ENCODE measurements around the gene NLN.
"Not testable (repeated sequence)": the region's sequence is repeated elsewhere in the genome, so short reads cannot be mapped to it uniquely, and the experiment has no call there.

Gene NLN

DNA sequence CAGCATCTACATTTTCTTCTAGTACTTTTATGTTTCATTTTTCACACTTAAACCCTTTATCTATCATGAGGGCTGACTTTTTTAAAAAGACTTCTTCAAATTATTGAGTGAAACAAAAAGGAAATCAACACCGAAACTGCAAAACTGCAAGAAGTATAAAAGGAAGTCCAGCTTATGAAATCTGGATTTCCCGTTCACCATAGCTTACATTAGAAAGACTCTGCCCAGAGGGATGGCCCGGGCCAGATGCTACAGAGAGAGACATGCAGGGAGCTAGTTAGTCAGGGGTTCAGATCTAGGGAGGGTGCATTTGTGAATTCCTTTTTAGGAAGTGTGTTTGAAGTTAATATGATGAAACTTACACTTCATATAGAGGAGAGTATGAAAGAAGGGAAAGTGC is 10.0 kb downstream of the NLN start:
- not testable (repeated sequence) for DNase-seq (ENCODE audit: low read depth in 2 of 2)

DNA sequence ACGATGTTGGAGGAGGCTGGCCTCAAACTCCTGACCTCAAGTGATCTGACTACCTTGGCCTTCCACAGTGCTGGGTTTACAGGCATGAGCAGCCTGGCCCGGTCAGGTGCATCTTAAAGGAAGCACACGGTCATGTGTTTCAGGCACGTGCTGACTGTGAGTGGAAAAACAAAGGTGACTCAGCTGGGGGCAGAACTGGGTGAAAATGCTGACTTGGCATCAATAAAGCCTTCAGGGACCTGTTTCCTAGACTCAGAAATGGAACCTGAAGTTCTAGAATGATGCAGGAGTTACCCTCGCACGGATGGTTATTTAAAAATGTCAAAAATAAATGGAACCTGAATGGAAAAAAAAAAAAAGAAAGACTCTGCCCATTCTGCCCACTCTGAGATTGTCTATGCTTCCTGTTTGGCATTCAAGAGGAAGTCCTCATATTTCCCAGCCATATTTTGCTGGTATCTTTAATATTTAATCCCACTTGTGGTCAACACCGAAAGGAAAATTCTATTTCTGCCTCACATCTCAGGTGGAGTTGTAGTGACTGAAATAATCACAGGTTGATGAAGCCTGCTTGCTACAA is 12.3 kb downstream of the NLN start:
- DNase-seq (ENCODE audit: low read depth in 2 of 2) = not testable (repeated sequence)

DNA sequence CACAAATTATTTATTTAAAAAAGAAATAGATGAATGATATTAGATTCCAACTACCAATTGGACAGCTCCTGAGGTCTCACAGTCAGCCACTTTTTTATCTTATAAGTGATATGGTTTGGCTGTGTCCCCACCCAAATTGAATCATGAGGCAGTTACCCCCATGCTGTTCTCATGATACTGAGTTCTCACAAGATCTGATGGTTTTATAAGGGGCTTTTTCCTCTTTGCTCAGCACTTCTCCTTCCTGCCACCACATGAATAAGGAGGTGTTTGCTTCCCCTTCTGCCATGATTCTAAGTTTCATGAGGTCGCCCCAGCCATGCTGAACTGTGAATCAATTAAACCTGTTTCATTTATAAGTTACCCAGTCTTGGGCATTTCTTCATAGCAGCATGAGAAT is 12.9 kb downstream of the NLN start:
- no peak for DNase-seq (ENCODE audit: low read depth in 2 of 2)

DNA sequence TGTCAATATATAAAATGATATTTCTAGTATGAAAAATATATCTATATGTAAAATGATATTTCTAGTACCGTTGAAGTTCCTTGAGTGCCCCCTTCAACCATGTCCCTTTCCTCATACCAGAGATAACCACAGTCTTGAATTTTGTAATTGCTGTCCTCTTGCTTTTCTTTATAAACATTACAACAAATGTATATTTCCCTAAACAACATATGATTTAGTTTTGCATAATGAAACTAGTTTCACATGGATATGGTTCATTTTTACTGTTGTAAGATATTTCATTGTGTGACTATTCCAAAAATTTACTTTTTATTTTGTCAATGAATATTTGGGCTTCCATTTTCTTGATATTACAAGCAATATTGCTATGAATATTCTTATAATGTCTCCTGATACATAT is 14.0 kb downstream of the NLN start:
- DNase-seq (ENCODE audit: low read depth in 2 of 2) = no peak

DNA sequence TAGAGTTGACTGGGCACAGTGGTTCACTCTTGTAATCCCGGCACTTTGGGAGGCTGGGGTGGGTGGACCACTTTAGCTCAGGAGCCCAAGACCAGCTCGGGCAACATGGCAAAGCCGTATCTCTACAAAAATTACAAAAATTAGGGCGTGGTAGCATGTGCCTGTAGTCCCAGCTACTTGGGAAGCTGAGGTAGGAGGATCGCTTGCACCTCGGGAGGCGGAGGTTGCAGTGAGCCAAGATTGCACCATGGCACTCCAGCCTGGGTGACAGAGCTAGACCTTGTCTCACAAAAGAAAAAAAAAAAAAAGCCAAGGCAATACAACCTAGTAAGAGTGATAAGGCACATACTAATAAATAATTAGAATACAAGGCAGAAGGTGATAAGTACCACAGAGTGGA is 15.8 kb downstream of the NLN start:
- DNase-seq (ENCODE audit: low read depth in 2 of 2) = no peak

DNA sequence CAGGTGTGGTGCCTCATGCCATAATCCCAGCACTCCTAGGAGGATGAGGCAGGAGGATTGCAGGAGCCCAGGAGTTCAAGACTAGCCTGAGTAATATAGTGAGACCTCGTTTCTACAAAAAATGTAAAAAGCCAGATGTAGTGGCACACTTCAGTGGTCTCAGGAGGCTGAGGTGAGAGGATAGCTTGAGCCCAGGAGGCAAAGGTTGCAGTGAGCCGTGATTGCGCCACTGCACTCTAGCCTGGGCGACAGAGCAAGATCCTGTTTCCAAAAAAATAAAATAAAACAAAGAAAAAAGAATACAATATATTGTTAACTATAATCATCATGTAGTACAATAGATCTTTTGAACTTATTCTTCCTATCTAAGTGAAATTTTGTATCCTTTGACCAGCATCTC is 16.3 kb downstream of the NLN start:
- DNase-seq (ENCODE audit: low read depth in 2 of 2) = no peak

DNA sequence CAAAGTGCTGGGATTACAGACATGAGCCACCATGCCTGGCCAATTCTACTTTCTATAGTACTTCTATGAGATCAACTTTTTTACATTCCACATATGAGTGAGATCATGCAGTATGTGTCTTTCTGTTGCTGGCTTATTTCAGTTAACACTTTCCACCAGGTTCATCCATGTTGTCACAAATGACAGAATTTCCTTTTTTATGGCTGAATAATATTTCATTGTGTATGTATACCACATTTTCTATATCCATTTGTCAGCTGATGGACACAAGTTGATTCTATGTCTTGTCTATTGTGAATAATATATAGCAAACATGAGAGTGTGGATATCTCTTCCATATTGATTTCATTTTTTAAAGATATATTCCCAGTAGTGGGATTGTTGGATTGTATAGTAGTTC is 17.2 kb downstream of the NLN start:
- no peak for DNase-seq (ENCODE audit: low read depth in 2 of 2)

DNA sequence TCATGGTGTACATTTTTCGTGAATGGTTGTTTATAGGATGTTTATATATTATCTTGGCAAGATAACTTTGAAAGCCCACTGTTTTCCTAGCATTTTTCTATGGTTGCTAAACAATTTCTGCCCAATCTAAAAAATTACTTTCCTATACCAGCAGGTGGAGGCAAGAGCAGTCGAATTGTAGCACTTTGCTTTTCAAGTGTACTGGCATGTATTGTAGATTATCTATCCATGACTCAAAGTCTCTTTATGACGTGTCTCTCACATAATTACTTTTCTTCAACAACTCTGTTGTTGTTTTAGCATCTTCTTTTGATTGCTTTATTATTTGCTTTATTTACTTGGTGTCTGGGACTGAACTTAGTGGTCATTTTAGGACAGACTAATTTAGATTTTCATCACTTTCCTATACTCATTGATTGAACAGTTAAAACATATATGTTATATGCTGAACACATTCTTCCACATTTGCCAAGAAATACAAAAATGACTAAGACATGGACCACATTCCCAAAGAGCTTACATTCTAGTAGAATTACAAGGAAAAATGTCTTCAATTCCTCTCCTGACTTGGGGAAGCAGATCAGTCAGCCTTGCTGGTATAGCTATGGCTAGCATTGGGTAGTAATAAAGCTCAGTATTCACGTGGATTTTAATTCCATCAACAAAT is 20.7 kb downstream of the NLN start:
- no peak for DNase-seq (ENCODE audit: low read depth in 2 of 2)

DNA sequence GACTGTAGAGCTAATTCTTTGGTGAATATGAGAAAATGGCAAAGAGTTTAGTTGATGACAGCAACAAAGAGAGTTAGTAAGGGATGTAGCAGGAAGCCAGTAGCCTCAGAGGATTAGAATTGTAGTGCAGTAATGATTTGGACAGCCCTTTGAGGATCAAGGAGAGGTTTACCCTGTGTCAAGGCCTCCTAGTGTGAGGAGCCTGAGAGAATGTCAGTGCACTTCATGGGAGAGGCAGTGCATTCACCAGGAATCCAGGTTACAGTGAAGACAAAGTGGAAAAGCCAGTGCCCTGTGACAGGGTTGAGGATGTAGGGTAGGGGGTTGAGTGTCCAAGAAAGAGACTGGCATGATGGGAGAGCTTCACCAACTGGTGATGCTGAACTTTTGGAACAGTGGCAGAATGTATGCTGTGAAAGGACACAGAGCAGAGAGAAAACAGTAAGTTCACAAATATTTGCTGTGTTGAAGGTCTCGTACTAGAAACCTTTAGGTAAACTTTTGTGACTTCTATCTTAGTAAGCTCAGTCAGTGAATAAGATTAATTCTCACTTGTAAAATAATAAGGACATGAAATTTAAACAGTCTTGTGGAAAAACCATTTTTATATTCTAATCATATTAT is 27.3 kb downstream of the NLN start:
- no peak for DNase-seq (ENCODE audit: low read depth in 2 of 2)

DNA sequence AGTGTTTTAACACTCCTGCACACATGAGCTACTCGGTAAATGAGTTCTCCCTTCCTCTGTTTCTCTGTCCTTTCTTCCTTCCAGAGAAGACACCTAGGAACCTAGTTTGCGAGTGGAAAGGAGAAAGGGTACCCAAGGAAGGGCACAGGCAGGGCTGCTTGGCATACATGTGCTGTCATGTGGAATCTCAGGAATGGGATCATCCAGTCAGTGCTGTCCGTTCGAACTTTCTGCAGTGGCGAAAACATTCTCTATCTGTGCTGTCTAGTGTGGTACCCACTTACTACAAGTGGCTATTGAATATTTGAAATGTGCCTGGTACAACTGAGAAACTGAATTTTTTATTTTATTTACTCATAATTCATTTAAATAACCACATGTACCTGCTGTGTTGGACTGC is 28.0 kb downstream of the NLN start:
- DNase-seq (ENCODE audit: low read depth in 2 of 2) = no peak

DNA sequence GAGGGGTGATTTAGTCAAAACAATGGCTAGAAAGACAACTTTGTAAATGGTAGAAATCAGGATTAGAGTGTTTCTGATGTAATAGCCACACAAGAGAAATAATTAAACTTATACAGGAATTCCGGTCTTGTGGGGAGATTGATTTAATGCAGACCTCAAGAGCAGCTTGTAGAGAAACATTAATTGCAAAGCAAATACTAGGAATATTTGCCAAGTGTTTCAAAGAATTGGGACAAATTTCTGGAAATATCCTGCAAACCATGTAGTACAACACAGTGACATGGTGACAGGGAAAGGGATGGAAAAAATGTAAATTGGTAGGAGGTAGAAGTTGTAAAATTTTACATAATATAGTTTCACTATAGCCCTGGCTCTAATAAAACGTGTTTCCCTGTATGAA is 28.9 kb downstream of the NLN start:
- no peak for DNase-seq (ENCODE audit: low read depth in 2 of 2)

DNA sequence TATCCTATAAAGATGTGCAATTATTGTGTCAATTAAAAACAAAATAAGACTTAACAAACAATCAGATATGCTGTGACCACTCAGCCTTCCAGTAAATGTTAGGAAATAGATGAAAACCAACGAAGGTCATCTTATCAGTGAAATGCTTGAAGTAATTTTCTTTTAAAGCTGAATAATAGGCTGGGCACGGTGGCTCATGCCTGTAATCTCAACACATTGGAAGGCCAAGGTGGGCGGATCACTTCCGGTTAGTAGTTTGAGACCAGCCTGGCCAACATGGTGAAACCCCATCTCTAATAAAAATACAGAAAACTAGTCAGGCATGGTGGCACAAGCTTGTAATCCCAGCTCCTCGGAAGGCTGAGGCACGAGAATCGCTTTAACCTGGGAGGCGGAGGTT is 31.2 kb downstream of the NLN start:
- no peak for DNase-seq (ENCODE audit: low read depth in 2 of 2)

DNA sequence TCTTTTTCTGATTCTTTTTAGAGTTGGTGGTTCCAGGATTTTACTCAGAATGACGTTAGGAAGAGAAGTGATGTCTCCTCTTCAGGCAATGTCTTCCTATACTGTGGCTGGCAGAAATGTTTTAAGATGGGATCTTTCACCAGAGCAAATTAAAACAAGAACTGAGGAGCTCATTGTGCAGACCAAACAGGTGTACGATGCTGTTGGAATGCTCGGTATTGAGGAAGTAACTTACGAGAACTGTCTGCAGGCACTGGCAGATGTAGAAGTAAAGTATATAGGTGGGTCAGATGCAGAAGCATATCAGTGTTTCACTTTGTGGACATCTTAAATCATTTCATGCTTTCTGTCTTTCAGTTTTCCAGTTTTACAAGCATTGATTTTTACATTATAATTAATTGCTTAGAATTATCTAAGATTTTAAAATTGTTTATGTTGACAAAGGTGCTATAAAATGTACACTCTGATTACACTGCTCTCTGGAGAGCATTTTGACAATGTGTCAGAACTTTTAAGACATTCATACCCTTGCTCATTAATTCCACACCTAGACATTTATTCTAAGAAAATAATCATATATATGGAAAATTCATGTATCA is 36.6 kb downstream of the NLN start:
- DNase-seq (ENCODE audit: low read depth in 2 of 2) = no peak

DNA sequence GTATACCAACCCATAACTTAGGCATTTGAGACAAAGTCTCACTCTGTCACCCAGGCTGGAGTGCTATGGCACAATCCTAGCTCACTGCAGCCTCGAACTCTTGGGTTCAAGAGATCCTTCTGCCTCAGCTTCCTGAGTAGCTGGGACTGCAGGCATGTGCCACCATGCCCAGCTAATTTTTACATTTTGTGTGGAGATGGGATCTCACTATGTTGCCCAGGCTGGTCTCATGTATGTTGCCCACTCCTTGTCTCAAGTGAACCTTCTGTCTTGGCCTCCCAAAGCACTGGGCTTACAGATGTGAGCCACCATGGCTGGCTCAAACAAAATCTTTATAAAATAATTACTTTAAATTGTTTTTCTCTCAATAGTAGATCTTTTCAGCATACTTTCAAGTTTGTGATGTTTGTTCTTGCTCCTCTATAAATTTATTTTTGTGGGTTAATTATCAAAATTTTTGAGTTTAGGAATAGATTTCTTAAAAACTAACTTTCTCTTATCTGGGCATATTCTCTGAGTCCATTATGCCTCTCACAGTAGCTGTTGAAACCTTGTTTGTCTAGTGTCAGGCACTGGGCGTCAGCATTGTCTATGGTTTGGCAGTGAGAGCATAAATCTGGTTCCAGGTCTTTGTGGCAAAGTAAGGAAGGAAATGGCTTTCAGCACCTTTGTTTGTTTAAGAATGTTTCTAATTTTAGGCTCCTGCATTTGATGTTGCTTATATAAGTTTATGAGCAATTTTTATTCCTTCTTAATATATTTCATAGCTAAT is 38.7 kb downstream of the NLN start:
- DNase-seq (ENCODE audit: low read depth in 2 of 2) = peak in 1 of 2 donors; percentile 15

DNA sequence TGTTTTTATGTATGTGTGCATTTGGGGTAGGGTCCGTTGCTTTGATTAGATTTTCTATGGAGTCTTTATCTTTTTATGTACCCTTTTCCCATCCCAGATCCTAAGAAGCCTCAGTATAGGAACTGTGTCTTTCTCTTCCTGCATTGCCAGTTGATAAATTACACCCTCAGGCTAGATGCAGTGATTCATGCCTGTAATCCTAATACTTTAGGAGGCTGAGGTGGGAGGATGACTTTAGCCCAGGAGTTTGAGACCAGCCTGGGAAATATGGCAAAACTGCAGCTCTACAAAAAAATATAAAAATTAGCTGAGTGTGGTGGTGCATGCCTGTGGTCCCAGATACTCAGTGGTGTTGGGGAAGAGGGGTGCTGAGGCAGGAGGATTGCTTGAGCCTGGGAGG is 40.2 kb downstream of the NLN start:
- DNase-seq (ENCODE audit: low read depth in 2 of 2) = no peak

DNA sequence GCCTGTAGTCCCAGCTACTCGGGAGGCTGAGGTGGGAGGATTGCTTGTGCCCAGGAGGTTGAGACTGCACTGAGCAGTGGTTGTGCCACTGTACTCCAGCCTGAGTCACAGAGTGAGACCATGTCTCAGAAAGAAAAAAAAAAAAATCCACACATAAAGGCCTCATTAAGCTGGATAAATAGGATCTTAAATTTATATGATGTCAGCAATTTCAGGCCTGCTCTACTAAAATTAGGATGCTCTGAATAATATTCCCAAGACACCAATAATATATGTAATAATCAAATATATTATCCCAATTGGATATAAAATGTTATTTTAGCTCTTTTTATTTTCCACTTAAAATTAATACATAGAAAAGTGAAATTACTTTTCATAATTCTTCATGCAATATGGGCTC is 43.6 kb downstream of the NLN start:
- no peak for DNase-seq (ENCODE audit: low read depth in 2 of 2)

DNA sequence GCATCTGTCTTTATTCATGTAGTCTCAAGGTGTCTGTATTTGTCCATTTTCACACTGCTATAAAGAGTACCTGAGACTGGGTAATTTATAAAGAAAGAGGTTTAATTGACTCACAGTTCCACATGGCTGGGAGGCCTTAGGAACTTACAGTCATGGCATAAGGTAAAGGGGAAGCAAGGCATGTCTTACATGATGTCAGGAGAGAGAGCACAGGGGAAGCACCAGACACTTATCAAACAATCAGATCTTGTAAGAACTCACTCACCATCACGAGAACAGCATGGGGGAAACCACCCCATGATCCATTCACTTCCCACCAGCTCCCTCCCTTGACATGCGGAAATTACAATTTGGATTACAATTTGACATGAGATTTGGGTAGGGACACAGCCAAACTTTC is 44.2 kb downstream of the NLN start:
- no peak for DNase-seq (ENCODE audit: low read depth in 2 of 2)

DNA sequence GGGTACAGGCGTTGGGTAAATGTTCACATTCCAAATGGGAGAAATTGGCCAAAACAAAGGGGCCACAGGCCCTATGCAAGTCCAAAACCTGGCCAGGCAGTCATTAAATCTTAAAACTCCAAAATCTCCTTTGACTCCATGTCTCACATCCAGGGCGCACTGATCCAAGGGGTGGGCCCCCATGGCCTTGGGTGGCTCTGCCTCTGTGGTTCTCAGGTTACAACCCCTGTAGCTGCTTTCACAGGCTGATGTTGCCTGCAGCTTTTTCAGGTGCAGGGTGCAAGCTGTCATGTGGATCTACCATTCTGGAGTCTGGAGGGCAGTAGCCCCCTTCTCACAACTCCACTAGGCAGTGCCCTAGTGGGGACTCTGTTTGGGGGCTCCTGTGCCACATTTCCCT is 44.8 kb downstream of the NLN start:
- DNase-seq (ENCODE audit: low read depth in 2 of 2) = no peak

DNA sequence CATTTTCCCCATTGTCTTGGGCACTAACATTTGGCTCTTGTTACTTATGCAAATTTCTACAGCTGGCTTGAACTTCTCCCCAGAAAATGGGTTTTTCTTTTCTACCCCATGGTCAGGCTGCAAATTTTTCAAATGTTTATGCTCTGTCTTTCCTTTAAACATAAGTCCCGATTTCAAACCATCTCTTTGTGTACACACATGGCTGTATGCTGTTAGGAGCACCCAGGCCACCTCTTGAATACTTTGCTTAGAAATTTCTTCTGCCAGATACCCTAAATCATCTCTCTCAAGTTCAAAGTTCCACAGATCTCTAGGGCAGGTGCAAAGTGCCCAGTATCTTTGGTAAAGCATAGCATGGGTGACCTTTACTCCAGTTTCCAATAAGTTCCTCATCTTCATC is 45.6 kb downstream of the NLN start:
- no peak for DNase-seq (ENCODE audit: low read depth in 2 of 2)

DNA sequence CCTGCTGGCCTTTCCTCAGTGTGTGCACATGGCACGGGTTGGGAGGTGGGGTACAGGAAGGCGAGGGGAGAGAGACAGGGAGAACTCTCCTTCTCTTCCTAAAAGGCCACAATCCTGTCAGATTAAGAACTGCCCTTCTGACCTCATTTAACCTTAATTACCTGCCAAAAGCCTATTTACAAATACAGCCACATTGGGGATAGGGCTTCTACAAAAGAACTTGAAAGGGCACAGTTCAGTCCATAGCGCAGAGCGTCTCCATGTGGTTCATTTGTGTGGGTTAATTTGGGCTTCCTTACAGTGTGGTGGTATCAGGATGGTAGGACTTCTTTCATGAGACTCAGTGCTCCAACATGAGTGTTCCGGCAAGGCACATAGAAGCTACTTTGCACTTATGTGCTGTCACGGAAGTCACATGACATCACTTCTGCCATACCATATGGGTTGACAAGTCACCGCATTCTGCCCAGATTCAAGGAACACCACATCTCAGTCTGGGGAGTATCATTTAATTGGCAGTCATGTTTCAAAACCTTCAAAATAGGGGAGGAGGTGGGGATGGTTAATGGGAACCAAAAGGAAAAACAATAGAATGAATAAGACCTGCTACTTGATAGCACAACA is 46.8 kb downstream of the NLN start:
- no peak for DNase-seq (ENCODE audit: low read depth in 2 of 2)

DNA sequence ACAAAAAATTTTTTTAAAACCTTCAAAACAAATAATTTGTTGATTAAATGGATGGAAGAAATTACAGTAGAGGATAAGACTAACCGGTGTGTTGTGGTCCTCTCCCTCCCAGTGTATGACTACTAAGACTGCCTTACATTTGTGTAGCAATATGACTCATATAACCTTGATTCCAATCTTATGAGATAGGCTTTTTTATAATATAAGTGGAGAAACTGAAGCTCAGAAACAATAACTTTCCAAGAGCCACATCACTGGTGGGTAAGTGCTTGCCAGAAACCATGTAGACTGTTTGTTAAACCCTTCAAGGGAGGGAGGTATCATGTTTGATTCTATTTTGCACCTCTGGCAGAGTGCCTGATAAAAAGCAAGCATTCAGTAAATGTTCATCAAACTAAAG is 47.5 kb downstream of the NLN start:
- DNase-seq (ENCODE audit: low read depth in 2 of 2) = no peak

DNA sequence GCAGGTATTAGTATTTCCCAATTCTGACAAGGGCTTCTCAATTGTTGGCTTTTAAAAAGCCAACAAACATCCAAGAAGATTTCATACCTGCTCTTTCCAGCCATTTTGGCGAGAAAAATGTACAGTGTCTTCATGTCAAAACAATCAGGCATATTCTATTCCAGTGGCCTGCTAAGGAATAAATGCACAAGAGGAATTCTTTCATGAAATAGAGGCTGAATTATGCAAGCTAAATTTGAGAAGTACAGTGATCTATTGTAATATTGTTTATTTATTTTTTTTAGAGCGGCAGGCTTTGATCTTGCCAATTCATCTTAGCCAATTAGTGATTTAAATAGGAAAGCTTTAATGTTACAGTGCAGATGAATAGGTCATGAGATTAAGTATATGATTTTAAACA is 49.3 kb downstream of the NLN start:
- DNase-seq (ENCODE audit: low read depth in 2 of 2) = no peak
